Measurements from ENCODE around the gene CXCL16.
A peak's percentile ranks its signal among the peaks of the same experiment; 100 is the strongest.
"Not testable (repeated sequence)": the region's sequence is repeated elsewhere in the genome, so short reads cannot be mapped to it uniquely, and the experiment has no call there.

The CXCL16 gene

GRCh38 chr17:4717791-4718190 lies 21.9 kb downstream of the CXCL16 start:
- no peak overlapping the region for H3K9ac ChIP-seq (ENCODE audit: low read depth, low read length)
- no peaks in the 10 kb centered on the region for H3K27me3 ChIP-seq (ENCODE audit: insufficient read depth, low read length)
- H3K36me3 ChIP-seq (ENCODE audit: insufficient read depth, low read depth, low read length) = peaks cover 45% of the 10 kb centered on the region
- H3K4me1 ChIP-seq (ENCODE audit: insufficient read depth, low read length) = no peaks in the 10 kb centered on the region
- no peak overlapping the region for H3K4me3 ChIP-seq (ENCODE audit: low read length)
- no peak overlapping the region for H3K27ac ChIP-seq (ENCODE audit: low read length)
- no peaks in the 10 kb centered on the region for H3K9me3 ChIP-seq (ENCODE audit: insufficient read depth, low read depth, low read length)

DNA sequence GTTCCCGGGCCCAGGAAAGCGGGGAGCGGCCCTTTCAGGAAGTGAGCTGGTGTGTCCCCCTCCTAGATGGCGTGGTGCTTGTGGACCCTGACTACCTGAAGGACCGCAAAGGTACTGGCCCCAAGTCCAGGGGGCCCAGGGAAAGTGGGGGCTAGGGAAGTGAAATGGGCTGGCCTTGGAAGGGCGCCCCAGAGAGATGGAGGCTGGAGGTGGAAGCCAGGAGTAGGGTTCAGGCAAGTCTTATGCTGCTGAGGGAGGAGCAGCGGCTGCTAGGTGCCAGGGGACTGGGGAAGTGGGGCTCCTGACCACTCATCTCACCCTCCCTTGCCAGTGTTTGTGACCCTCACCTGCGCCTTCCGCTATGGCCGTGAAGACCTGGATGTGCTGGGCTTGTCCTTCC lies 23.6 kb downstream of the CXCL16 start:
- Histone ChIP-seq H3K9ac (ENCODE audit: low read depth, low read length) (no peak overlapping the region), H3K27ac (ENCODE audit: low read length) (no peak overlapping the region), H3K4me3 (ENCODE audit: low read length) (no peak overlapping the region), H3K27me3 (ENCODE audit: insufficient read depth, low read length) (no peaks in the 10 kb centered on the region), H3K4me1 (ENCODE audit: insufficient read depth, low read length) (peaks cover 7% of the 10 kb centered on the region; the same call in 1 of the 2 replicates), H3K9me3 (ENCODE audit: insufficient read depth, low read depth, low read length) (no peaks in the 10 kb centered on the region), H3K36me3 (ENCODE audit: insufficient read depth, low read depth, low read length) (peaks cover 44% of the 10 kb centered on the region)

- Histone ChIP-seq H3K9ac (ENCODE audit: low read depth, low read length) (no peak overlapping the region), H3K27ac (ENCODE audit: low read length) (no peak overlapping the region), H3K9me3 (ENCODE audit: insufficient read depth, low read depth, low read length) (no peaks in the 10 kb centered on the region), H3K36me3 (ENCODE audit: insufficient read depth, low read depth, low read length) (peaks cover 38% of the 10 kb centered on the region), H3K4me3 (ENCODE audit: low read length) (no peak overlapping the region), H3K4me1 (ENCODE audit: insufficient read depth, low read length) (peaks cover 7% of the 10 kb centered on the region; the same call in 1 of the 2 replicates), H3K27me3 (ENCODE audit: insufficient read depth, low read length) (no peaks in the 10 kb centered on the region)
Measured at GRCh38 chr17:4715063-4715744, 24.5 kb downstream of the CXCL16 start.

GRCh38 chr17:4714340-4715062 lies 25.2 kb downstream of the CXCL16 start:
- peaks cover 32% of the 10 kb centered on the region for H3K36me3 ChIP-seq (ENCODE audit: insufficient read depth, low read depth, low read length)
- not testable (repeated sequence) for H3K4me1 ChIP-seq (ENCODE audit: insufficient read depth, low read length); H3K9me3 ChIP-seq (ENCODE audit: insufficient read depth, low read depth, low read length); H3K27me3 ChIP-seq (ENCODE audit: insufficient read depth, low read length); H3K27ac ChIP-seq (ENCODE audit: low read length); H3K9ac ChIP-seq (ENCODE audit: low read depth, low read length); H3K4me3 ChIP-seq (ENCODE audit: low read length)

- Histone ChIP-seq H3K4me1 (ENCODE audit: insufficient read depth, low read length) (peaks cover 7% of the 10 kb centered on the region; the same call in 1 of the 2 replicates), H3K27me3 (ENCODE audit: insufficient read depth, low read length) (no peaks in the 10 kb centered on the region), H3K9me3 (ENCODE audit: insufficient read depth, low read depth, low read length) (no peaks in the 10 kb centered on the region), H3K4me3 (ENCODE audit: low read length) (no peak overlapping the region), H3K9ac (ENCODE audit: low read depth, low read length) (no peak overlapping the region), H3K27ac (ENCODE audit: low read length) (no peak overlapping the region), H3K36me3 (ENCODE audit: insufficient read depth, low read depth, low read length) (peaks cover 15% of the 10 kb centered on the region)
Measured at GRCh38 chr17:4712526-4712925, 27.2 kb downstream of the CXCL16 start.

DNA sequence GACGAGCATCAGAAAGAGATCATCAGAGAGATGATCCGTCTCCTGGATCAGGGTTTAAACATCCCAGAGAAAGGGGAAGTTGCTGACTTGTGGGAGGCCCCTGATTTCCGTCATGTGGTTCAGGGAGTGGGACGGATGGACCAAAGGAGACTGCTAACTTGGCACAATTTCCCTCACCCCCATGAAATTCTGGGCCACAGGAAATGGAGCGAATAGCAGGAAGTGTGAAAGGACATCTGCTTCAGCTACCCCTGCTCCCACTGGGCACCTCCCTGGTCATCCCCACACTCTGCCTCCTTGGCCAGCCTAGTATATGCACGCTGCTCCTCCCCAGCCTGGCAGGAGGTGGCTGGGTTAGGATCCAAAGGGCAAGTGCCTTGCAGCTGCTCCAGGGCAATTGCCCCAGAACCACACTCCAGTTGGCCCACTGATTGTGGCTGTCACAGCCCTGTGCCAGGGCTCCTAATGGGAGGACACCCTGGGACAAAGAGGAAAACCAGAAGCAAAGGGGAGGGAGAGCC lies 28.0 kb downstream of the CXCL16 start:
- Histone ChIP-seq H3K27me3 (ENCODE audit: insufficient read depth, low read length) (no peaks in the 10 kb centered on the region), H3K4me1 (ENCODE audit: insufficient read depth, low read length) (peaks cover 7% of the 10 kb centered on the region; the same call in 1 of the 2 replicates), H3K9me3 (ENCODE audit: insufficient read depth, low read depth, low read length) (no peaks in the 10 kb centered on the region), H3K9ac (ENCODE audit: low read depth, low read length) (peak overlapping the region; percentile 79; the same call in 1 of the 2 replicates), H3K36me3 (ENCODE audit: insufficient read depth, low read depth, low read length) (peaks cover 8% of the 10 kb centered on the region), H3K4me3 (ENCODE audit: low read length) (peak overlapping the region; percentile 89), H3K27ac (ENCODE audit: low read length) (no peak overlapping the region)

- Histone ChIP-seq H3K27me3 (ENCODE audit: insufficient read depth, low read length) (no peaks in the 10 kb centered on the region), H3K4me1 (ENCODE audit: insufficient read depth, low read length) (peaks cover 7% of the 10 kb centered on the region; the same call in 1 of the 2 replicates), H3K4me3 (ENCODE audit: low read length) (peak overlapping the region; percentile 89), H3K27ac (ENCODE audit: low read length) (no peak overlapping the region), H3K9me3 (ENCODE audit: insufficient read depth, low read depth, low read length) (no peaks in the 10 kb centered on the region), H3K36me3 (ENCODE audit: insufficient read depth, low read depth, low read length) (peaks cover 7% of the 10 kb centered on the region), H3K9ac (ENCODE audit: low read depth, low read length) (peak overlapping the region; percentile 79; the same call in 1 of the 2 replicates)
Measured at GRCh38 chr17:4710693-4711634, 28.8 kb downstream of the CXCL16 start.

DNA sequence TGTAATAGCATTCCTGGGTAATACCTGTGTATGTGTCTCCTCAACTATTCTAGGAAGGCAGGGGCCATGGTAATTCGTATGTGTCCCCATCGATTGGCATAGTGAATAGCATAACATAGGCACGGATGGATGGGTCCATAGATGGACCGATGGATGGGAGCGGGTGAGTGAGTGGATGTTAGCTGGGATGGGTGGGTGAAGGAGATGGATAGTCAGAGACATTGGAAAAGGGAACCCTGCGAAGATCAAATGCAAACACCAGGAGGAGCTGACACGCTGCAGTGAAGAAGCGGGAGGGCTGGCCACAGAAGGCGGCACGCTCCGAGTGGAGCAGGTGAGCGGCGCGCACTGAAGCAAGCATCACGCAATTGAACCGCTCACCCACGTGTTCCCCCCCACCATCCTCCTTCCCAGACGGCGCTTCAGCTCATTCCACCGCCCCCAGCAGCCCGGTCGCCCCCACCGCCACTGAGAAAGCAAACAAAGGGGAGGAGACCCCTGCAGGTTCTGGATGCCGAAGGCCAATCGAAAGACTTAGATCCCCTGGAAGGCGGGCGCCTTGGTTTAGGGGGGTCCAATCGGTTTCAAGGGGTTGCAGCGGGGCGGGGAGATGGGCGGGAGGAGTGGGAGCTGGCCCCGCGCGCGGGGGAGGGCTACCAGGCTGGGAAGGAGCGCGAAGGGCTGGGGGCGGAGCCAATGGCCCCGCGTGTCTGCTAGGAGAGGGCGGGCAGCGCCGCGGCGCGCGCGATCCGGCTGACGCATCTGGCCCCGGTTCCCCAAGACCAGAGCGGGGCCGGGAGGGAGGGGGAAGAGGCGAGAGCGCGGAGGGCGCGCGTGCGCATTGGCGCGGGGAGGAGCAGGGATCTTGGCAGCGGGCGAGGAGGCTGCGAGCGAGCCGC lies 29.7 kb downstream of the CXCL16 start, which contains the start of gene ARRB2:
Gene ARRB2, plus strand, starts transcription at position 839 of the 899 bp plus-strand sequence. CDS start 90 bp downstream, outside the sequence.
- Histone ChIP-seq H3K9me3 (ENCODE audit: insufficient read depth, low read depth, low read length) (no peaks in the 10 kb centered on the region), H3K9ac (ENCODE audit: low read depth, low read length) (peak within 1 kb of the TSS; percentile 79; the same call in 1 of the 2 replicates), H3K4me1 (ENCODE audit: insufficient read depth, low read length) (peaks cover 11% of the 10 kb centered on the region), H3K27me3 (ENCODE audit: insufficient read depth, low read length) (no peaks in the 10 kb centered on the region), H3K36me3 (ENCODE audit: insufficient read depth, low read depth, low read length) (no peaks in the 10 kb centered on the region), H3K4me3 (ENCODE audit: low read length) (peak within 1 kb of the TSS; percentile 89), H3K27ac (ENCODE audit: low read length) (no peak within 1 kb of the TSS)

DNA sequence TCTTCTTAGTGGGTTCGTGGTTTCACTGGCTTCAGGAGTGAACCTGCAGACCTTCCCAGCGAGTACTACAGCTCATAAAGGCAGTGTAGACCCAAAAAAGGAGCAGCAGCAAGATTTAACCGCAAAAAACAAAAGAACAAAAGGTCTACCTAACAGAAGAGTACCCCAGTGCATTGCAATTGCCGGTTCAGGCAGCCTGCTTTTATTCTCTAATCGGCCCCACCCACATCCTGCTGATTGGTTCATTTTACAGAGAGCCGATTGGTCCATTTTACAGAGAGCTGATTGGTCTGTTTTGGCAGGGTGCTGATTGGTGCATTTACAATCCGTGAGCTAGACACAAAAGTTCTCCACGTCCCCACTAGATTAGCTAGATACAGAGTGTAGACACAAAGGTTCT lies 31.3 kb downstream of the CXCL16 start:
- Histone ChIP-seq H3K9me3 (ENCODE audit: insufficient read depth, low read depth, low read length) (no peaks in the 10 kb centered on the region), H3K4me3 (ENCODE audit: low read length) (no peak overlapping the region), H3K27me3 (ENCODE audit: insufficient read depth, low read length) (no peaks in the 10 kb centered on the region), H3K27ac (ENCODE audit: low read length) (no peak overlapping the region), H3K9ac (ENCODE audit: low read depth, low read length) (no peak overlapping the region), H3K36me3 (ENCODE audit: insufficient read depth, low read depth, low read length) (no peaks in the 10 kb centered on the region), H3K4me1 (ENCODE audit: insufficient read depth, low read length) (peaks cover 15% of the 10 kb centered on the region)

DNA sequence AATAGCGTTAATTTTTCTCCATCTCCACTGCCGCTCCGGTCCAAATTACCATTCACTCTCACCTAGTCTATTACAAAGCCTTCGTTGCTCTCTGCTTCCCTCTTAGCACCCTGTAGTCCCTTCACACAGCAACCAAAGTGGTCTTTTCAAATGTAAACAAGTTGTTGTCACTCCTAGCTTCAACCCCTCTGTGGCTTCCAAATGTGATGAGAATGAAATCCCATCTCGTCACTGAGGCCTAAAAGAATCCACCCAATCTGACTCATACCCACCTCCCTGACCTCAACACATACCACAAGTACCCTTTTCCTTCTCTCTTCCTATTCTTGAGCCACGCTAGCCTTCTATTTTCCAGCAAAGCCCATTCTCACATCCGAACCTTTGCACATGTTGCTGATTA lies 33.6 kb downstream of the CXCL16 start:
- no peaks in the 10 kb centered on the region for H3K27me3 ChIP-seq (ENCODE audit: insufficient read depth, low read length)
- H3K9me3 ChIP-seq (ENCODE audit: insufficient read depth, low read depth, low read length) = no peaks in the 10 kb centered on the region
- H3K4me3 ChIP-seq (ENCODE audit: low read length) = no peak overlapping the region
- no peak overlapping the region for H3K27ac ChIP-seq (ENCODE audit: low read length)
- H3K4me1 ChIP-seq (ENCODE audit: insufficient read depth, low read length) = peaks cover 11% of the 10 kb centered on the region
- H3K36me3 ChIP-seq (ENCODE audit: insufficient read depth, low read depth, low read length) = peaks cover 5% of the 10 kb centered on the region; the same call in 1 of the 2 replicates
- no peak overlapping the region for H3K9ac ChIP-seq (ENCODE audit: low read depth, low read length)

All from iPS-20b (cell line).